ENCODE data around the gene NT5M.

The NT5M gene

GRCh38 chr17:17328251-17328650 is 25.1 kb downstream of the NT5M start:
- Histone ChIP-seq H3K36me3 (ENCODE audit: control insufficient read depth, insufficient read depth, low read length) (no peaks in the 10 kb centered on the region), H2BK5ac (ENCODE audit: low read length) (no peak overlapping the region), H4K8ac (ENCODE audit: low read depth, low read length) (no peak overlapping the region), H2BK120ac (ENCODE audit: low read depth, low read length) (no peak overlapping the region), H3K27me3 (ENCODE audit: insufficient read depth, low read length, poor library complexity) (no peaks in the 10 kb centered on the region), H3K23ac (ENCODE audit: low read length) (no peak overlapping the region), H3K9ac (ENCODE audit: low read length) (no peak overlapping the region), H3K4me3 (ENCODE audit: low read length) (no peak overlapping the region), H3K56ac (ENCODE audit: low read length) (no peak overlapping the region), H3K18ac (ENCODE audit: low read length) (no peak overlapping the region), H3K79me2 (ENCODE audit: control insufficient read depth, insufficient read depth, low read length) (no peaks in the 10 kb centered on the region), H3K4me1 (ENCODE audit: control insufficient read depth, low read depth, low read length) (no peaks in the 10 kb centered on the region), H2BK15ac (replicated peaks; ENCODE audit: low read depth) (no peak overlapping the region), H3K4me2 (ENCODE audit: low read length) (no peak overlapping the region), H4K5ac (ENCODE audit: low read length) (no peak overlapping the region), H3K4ac (ENCODE audit: low read depth, low read length) (no peak overlapping the region), H3K27ac (ENCODE audit: low read depth, low read length) (no peak overlapping the region), H3K79me1 (ENCODE audit: low read length) (no peaks in the 10 kb centered on the region), H2AK5ac (ENCODE audit: low read length) (no peak overlapping the region)
- WGBS (ENCODE audit: extremely low coverage, insufficient coverage, low lambda C conversion rate): no CpG with 5 or more reads among the region's 8 CpGs
- no peak for DNase-seq

GRCh38 chr17:17341452-17341851 is 38.3 kb downstream of the NT5M start:
- H3K9ac ChIP-seq (ENCODE audit: low read length): no peak overlapping the region
- DNase-seq: no peak
- H3K27ac ChIP-seq (ENCODE audit: low read depth, low read length): no peak overlapping the region
- H2AK5ac ChIP-seq (ENCODE audit: low read length): no peak overlapping the region
- H3K4me1 ChIP-seq (ENCODE audit: control insufficient read depth, low read depth, low read length): no peaks in the 10 kb centered on the region
- H3K4ac ChIP-seq (ENCODE audit: low read depth, low read length): no peak overlapping the region
- no peaks in the 10 kb centered on the region for H3K36me3 ChIP-seq (ENCODE audit: control insufficient read depth, insufficient read depth, low read length)
- no peak overlapping the region for H2BK120ac ChIP-seq (ENCODE audit: low read depth, low read length)
- H3K18ac ChIP-seq (ENCODE audit: low read length): no peak overlapping the region
- no peak overlapping the region for H2BK15ac ChIP-seq (replicated peaks; ENCODE audit: low read depth)
- H4K8ac ChIP-seq (ENCODE audit: low read depth, low read length): no peak overlapping the region
- no peak overlapping the region for H3K56ac ChIP-seq (ENCODE audit: low read length)
- H2BK5ac ChIP-seq (ENCODE audit: low read length): no peak overlapping the region
- no peak overlapping the region for H3K4me3 ChIP-seq (ENCODE audit: low read length)
- WGBS (ENCODE audit: extremely low coverage, insufficient coverage, low lambda C conversion rate): no CpG with 5 or more reads among the region's 7 CpGs
- no peak overlapping the region for H3K4me2 ChIP-seq (ENCODE audit: low read length)
- no peak overlapping the region for H3K23ac ChIP-seq (ENCODE audit: low read length)
- H3K79me2 ChIP-seq (ENCODE audit: control insufficient read depth, insufficient read depth, low read length): no peaks in the 10 kb centered on the region
- no peaks in the 10 kb centered on the region for H3K27me3 ChIP-seq (ENCODE audit: insufficient read depth, low read length, poor library complexity)
- no peak overlapping the region for H4K5ac ChIP-seq (ENCODE audit: low read length)
- H3K79me1 ChIP-seq (ENCODE audit: low read length): no peaks in the 10 kb centered on the region

- Histone ChIP-seq H3K4me1 (ENCODE audit: control insufficient read depth, low read depth, low read length) (no peaks in the 10 kb centered on the region), H3K4ac (ENCODE audit: low read depth, low read length) (no peak overlapping the region), H2BK5ac (ENCODE audit: low read length) (no peak overlapping the region), H4K8ac (ENCODE audit: low read depth, low read length) (no peak overlapping the region), H2AK5ac (ENCODE audit: low read length) (no peak overlapping the region), H3K79me2 (ENCODE audit: control insufficient read depth, insufficient read depth, low read length) (no peaks in the 10 kb centered on the region), H3K18ac (ENCODE audit: low read length) (no peak overlapping the region), H2BK15ac (replicated peaks; ENCODE audit: low read depth) (no peak overlapping the region), H3K9ac (ENCODE audit: low read length) (no peak overlapping the region), H2BK120ac (ENCODE audit: low read depth, low read length) (no peak overlapping the region), H3K27me3 (ENCODE audit: insufficient read depth, low read length, poor library complexity) (no peaks in the 10 kb centered on the region), H3K56ac (ENCODE audit: low read length) (no peak overlapping the region), H3K79me1 (ENCODE audit: low read length) (no peaks in the 10 kb centered on the region), H3K4me3 (ENCODE audit: low read length) (no peak overlapping the region), H3K23ac (ENCODE audit: low read length) (no peak overlapping the region), H4K5ac (ENCODE audit: low read length) (no peak overlapping the region), H3K4me2 (ENCODE audit: low read length) (no peak overlapping the region), H3K27ac (ENCODE audit: low read depth, low read length) (no peak overlapping the region), H3K36me3 (ENCODE audit: control insufficient read depth, insufficient read depth, low read length) (no peaks in the 10 kb centered on the region)
- DNase-seq: no peak
- WGBS (ENCODE audit: extremely low coverage, insufficient coverage, low lambda C conversion rate): no CpG with 5 or more reads among the region's 17 CpGs
Observed at GRCh38 chr17:17342242-17342945, 39.2 kb downstream of the NT5M start.

GRCh38 chr17:17343160-17343735 is 40.1 kb downstream of the NT5M start:
- Histone ChIP-seq H3K4ac (ENCODE audit: low read depth, low read length) (no peak overlapping the region), H2BK120ac (ENCODE audit: low read depth, low read length) (no peak overlapping the region), H3K27me3 (ENCODE audit: insufficient read depth, low read length, poor library complexity) (no peaks in the 10 kb centered on the region), H3K4me2 (ENCODE audit: low read length) (no peak overlapping the region), H3K27ac (ENCODE audit: low read depth, low read length) (no peak overlapping the region), H2BK5ac (ENCODE audit: low read length) (no peak overlapping the region), H3K23ac (ENCODE audit: low read length) (no peak overlapping the region), H3K36me3 (ENCODE audit: control insufficient read depth, insufficient read depth, low read length) (no peaks in the 10 kb centered on the region), H3K79me2 (ENCODE audit: control insufficient read depth, insufficient read depth, low read length) (no peaks in the 10 kb centered on the region), H3K18ac (ENCODE audit: low read length) (no peak overlapping the region), H3K9ac (ENCODE audit: low read length) (no peak overlapping the region), H3K4me3 (ENCODE audit: low read length) (no peak overlapping the region), H3K4me1 (ENCODE audit: control insufficient read depth, low read depth, low read length) (no peaks in the 10 kb centered on the region), H3K56ac (ENCODE audit: low read length) (no peak overlapping the region), H3K79me1 (ENCODE audit: low read length) (no peaks in the 10 kb centered on the region), H2BK15ac (replicated peaks; ENCODE audit: low read depth) (no peak overlapping the region), H2AK5ac (ENCODE audit: low read length) (no peak overlapping the region), H4K8ac (ENCODE audit: low read depth, low read length) (no peak overlapping the region), H4K5ac (ENCODE audit: low read length) (no peak overlapping the region)
- no CpG with 5 or more reads among the region's 13 CpGs for WGBS (ENCODE audit: extremely low coverage, insufficient coverage, low lambda C conversion rate)
- no peak for DNase-seq

- H3K9ac ChIP-seq (ENCODE audit: low read length): no peak overlapping the region
- H3K4ac ChIP-seq (ENCODE audit: low read depth, low read length): no peak overlapping the region
- H3K4me3 ChIP-seq (ENCODE audit: low read length): no peak overlapping the region
- no peaks in the 10 kb centered on the region for H3K36me3 ChIP-seq (ENCODE audit: control insufficient read depth, insufficient read depth, low read length)
- H3K27ac ChIP-seq (ENCODE audit: low read depth, low read length): no peak overlapping the region
- WGBS (ENCODE audit: extremely low coverage, insufficient coverage, low lambda C conversion rate): no CpG with 5 or more reads among the region's 14 CpGs
- H3K4me1 ChIP-seq (ENCODE audit: control insufficient read depth, low read depth, low read length): no peaks in the 10 kb centered on the region
- H3K4me2 ChIP-seq (ENCODE audit: low read length): no peak overlapping the region
- no peak overlapping the region for H3K23ac ChIP-seq (ENCODE audit: low read length)
- no peak overlapping the region for H4K5ac ChIP-seq (ENCODE audit: low read length)
- no peak overlapping the region for H3K56ac ChIP-seq (ENCODE audit: low read length)
- no peak overlapping the region for H2BK15ac ChIP-seq (replicated peaks; ENCODE audit: low read depth)
- no peak overlapping the region for H2BK120ac ChIP-seq (ENCODE audit: low read depth, low read length)
- H2BK5ac ChIP-seq (ENCODE audit: low read length): no peak overlapping the region
- DNase-seq: no peak
- no peaks in the 10 kb centered on the region for H3K27me3 ChIP-seq (ENCODE audit: insufficient read depth, low read length, poor library complexity)
- H3K79me1 ChIP-seq (ENCODE audit: low read length): no peaks in the 10 kb centered on the region
- no peak overlapping the region for H4K8ac ChIP-seq (ENCODE audit: low read depth, low read length)
- no peak overlapping the region for H3K18ac ChIP-seq (ENCODE audit: low read length)
- H2AK5ac ChIP-seq (ENCODE audit: low read length): no peak overlapping the region
- H3K79me2 ChIP-seq (ENCODE audit: control insufficient read depth, insufficient read depth, low read length): no peaks in the 10 kb centered on the region
Observed at GRCh38 chr17:17343896-17344506, 40.8 kb downstream of the NT5M start.
